Measurements from ENCODE around the gene CRKL.

The CRKL gene

GRCh38 chr22:20951932-20952380 is 34.7 kb downstream of the CRKL start:
- no peak for DNase-seq (ENCODE audit: low read depth)

- no peak for DNase-seq (ENCODE audit: low read depth)
Measured at GRCh38 chr22:20952544-20953341, 35.5 kb downstream of the CRKL start.

GRCh38 chr22:20953342-20953608 is 36.1 kb downstream of the CRKL start:
- DNase-seq (ENCODE audit: low read depth) = no peak

- DNase-seq (ENCODE audit: low read depth) = no peak
Measured at GRCh38 chr22:20953668-20954500, 36.7 kb downstream of the CRKL start.

DNA sequence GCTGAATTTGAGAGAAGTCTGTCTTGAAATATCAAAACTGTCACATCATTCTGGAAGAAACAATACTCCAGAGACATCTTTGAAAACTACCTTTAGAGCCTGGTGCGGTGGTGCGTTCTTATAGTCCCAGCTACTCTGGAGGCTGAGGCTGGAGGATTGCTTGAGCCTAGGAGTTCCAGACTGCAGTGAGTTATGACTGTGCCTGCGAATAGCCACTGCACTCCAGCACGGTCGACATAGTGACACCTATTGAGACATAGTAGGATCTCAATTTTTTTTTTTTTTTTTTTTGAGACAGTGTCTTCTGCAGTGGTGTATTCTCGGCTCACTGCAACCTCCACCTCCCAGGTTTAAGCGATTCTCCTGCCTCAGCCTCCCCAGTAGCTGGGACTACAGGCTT is 38.3 kb downstream of the CRKL start:
- DNase-seq (ENCODE audit: low read depth) = no peak

- no peak for DNase-seq (ENCODE audit: low read depth)
Measured at GRCh38 chr22:20956258-20957101, 39.3 kb downstream of the CRKL start.

GRCh38 chr22:20957102-20957682 is 40.0 kb downstream of the CRKL start:
- no peak for DNase-seq (ENCODE audit: low read depth)

DNA sequence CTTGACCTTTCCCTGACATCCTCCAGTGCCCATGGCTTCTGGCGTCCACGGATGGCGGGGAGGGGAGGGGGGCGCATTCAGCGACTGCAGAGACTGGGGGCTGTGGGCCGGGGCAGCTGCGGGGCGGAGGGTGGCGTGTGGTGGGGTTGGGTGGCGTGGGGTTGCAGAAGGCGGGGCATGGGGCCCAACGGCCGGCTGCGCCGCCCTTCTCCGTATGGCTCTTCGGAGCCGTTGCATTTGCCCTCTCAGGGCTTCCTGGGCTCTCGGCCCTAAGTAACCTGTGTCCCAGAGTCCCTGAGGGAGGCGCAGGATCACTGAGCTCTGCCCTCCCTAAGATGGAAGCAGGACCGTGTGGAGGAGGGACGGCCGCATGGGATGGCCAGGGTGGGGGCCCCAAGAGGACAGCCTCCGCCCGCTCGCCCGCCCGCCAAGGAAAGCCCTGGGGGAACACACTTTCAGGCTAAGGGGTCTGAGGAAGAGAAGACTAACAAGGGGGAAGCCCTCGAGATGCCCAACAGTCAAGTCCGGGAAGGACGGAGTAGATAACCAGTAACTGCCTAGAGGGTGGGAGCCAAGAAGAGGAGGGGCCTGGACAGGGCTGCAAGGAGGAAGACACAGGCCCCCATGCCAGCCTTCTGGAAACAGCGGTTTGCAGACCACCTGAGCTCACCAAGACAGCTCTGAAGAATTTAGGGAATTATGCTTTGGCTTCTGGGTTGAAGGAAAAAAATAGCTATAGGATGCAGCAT is 40.6 kb downstream of the CRKL start:
- no peak for DNase-seq (ENCODE audit: low read depth)

DNA sequence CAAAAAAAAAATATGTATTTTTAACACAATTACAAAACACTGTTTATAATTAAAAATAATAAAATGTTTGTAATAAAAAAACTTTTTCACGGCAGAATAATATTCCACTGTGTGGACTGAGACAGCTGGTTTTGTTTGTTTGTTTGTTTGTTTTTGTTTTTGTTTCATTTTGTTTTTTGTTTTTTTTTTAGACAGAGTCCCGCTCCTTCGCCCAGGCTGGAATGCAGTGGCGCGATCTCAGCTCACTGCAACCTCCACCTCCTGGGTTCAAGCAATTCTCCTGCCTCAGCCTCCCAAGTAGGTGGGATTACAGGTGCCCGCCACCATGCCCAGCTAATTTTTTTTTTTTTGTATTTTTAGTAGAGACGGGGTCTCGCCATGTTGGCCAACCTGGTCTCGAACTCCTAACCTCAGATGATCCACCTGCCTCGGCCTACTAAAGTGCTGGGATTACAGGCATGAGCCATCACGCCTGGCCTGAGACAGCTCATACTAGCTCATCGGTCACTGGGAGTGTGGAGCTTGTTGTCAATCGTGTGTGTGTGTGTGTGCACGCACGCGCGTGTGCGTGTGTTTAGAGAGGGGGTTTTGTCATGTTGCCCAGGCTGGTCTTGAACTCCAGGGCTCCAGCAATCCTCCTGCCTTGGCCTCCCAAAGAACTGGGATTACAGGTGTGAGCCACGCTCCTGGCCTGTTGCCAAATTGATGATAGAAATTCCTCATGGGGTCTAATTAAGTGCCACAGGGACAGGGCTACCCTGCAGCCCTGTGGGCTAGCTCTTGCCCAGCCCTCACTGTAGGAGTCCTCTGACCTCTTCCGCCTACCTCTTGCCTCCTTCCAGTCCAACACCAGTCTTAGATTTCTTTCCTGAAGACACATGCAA is 42.6 kb downstream of the CRKL start:
- DNase-seq (ENCODE audit: low read depth) = no peak

DNA sequence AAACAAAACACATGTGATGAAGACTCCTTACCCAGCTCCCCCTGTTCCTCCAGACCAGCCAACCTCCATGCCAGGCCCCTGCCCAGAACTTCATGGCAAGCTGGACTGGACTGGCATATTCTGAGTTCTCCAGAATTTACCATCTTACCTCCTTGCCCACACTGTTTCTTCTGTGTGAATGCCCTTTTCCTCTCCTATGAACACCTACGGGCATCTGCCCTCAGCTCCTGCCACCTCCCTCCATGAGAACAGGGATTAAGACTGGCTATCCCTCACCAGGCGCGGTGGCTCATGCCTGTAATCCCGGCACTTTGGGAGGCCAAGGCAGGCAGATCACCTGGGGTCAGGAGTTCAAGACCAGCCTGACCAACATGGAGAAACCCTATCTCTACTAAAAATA is 43.4 kb downstream of the CRKL start:
- no peak for DNase-seq (ENCODE audit: low read depth)

DNA sequence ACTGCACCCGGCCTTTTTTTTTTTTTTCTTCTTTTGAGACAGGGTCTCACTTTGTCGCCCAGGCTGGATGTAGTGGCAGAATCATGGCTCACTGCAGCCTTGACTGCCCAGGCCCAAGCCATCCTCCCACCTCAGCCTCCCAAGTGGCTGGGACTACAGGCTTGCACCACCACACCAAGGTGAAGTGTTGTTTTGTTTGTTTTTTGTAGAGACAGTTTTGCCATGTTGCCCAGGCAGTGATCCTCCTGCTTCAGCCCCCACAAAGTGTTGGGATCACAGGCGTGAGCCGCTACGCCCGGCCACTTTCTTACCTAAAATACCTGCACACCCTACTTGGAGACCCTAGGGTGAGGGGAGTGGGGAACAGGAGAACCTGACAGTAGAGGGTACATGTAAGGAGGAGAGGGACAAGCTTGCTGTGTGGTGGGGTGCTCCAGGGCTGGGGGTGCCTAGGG is 45.3 kb downstream of the CRKL start:
- no peak for DNase-seq (ENCODE audit: low read depth)

DNA sequence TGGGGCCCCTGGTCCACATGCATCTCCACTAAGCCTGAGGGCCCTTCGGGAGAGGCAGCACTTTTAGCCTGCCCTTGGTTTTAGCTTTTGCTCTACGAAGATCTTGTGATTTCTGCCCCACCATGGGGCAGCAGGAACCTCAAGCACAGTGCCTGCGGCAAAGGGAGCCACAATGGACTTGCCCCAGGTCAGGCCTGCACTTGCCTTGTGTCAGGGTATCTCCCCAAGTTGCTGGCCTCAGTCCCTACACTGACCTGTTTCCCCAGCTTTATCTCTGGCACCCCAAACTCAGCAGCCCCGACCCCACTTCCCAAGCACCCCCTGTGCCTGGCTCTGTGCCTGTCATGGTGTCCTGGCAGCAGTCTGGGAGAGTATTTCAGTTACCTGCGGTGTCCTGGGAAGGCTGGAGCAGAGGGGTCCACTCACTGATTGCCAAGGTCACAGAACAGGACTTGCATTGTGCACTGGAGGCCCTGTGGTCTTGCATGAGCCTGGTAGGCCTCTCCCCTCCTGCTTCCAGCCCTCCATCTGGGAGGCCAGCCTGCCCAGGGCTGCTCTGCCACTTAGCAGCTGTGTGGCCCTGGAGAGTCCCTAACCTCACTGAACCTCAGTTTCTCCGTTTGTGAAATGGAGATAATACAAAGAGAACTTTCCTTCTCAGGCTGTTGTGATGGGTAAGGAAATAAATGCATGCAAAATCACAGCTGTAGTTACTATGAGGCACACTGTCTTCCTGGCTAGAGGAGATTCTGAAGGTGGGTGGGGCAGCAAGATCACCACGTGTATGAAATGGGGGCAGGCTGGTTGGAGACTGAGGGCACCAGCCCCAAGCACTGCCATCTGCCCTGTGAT is 46.2 kb downstream of the CRKL start:
- DNase-seq (ENCODE audit: low read depth) = no peak

GRCh38 chr22:20964090-20964798 is 47.0 kb downstream of the CRKL start:
- DNase-seq (ENCODE audit: low read depth) = no peak

- no peak for DNase-seq (ENCODE audit: low read depth)
Measured at GRCh38 chr22:20964799-20965103, 47.5 kb downstream of the CRKL start.

- no peak for DNase-seq (ENCODE audit: low read depth)
Measured at GRCh38 chr22:20965104-20965887, 48.1 kb downstream of the CRKL start.

- no peak for DNase-seq (ENCODE audit: low read depth)
Measured at GRCh38 chr22:20965888-20966855, 49.0 kb downstream of the CRKL start.

Measured in non-pigmented ciliary epithelial cell (primary cell).